ENCODE measurements around the gene SRL.

The SRL gene

GRCh38 chr16:4190086-4190485, 51.8 kb downstream of the SRL start:
- TF ChIP-seq GATA1 (IDR thresholded peaks at IDR 0.05; ENCODE audit: low read depth, low read length) (no peak), POLR2A (IDR thresholded peaks at IDR 0.05; ENCODE audit: low read length) (no peak)
- DNase-seq, result no peak

GRCh38 chr16:4184038-4184702, 57.7 kb downstream of the SRL start:
- TF ChIP-seq GATA1 (IDR thresholded peaks at IDR 0.05; ENCODE audit: low read depth, low read length), result no peak
- peak; percentile 56 for TF ChIP-seq POLR2A (IDR thresholded peaks at IDR 0.05; ENCODE audit: low read length)
- no peak for DNase-seq

GRCh38 chr16:4183237-4184037, 58.4 kb downstream of the SRL start:
- TF ChIP-seq POLR2A (IDR thresholded peaks at IDR 0.05; ENCODE audit: low read length), result peak; percentile 78
- no peak for TF ChIP-seq GATA1 (IDR thresholded peaks at IDR 0.05; ENCODE audit: low read depth, low read length)
- peak; percentile 91 to 95 for DNase-seq

GRCh38 chr16:4182581-4183236, 59.2 kb downstream of the SRL start:
- TF ChIP-seq GATA1 (IDR thresholded peaks at IDR 0.05; ENCODE audit: low read depth, low read length) (no peak), POLR2A (IDR thresholded peaks at IDR 0.05; ENCODE audit: low read length) (no peak)
- DNase-seq, result no peak

GRCh38 chr16:4180511-4180910, 61.4 kb downstream of the SRL start:
- no peak for TF ChIP-seq GATA1 (IDR thresholded peaks at IDR 0.05; ENCODE audit: low read depth, low read length)

GRCh38 chr16:4179763-4180260, 62.1 kb downstream of the SRL start:
- DNase-seq, result no peak
- TF ChIP-seq GATA1 (IDR thresholded peaks at IDR 0.05; ENCODE audit: low read depth, low read length) (no peak), POLR2A (IDR thresholded peaks at IDR 0.05; ENCODE audit: low read length) (no peak)

More at GRCh38 chr16:4180511-4180910, 61.4 kb downstream of the SRL start:
- DNase-seq, result no peak

GRCh38 chr16:4179020-4179419, 62.9 kb downstream of the SRL start:
- TF ChIP-seq GATA1 (IDR thresholded peaks at IDR 0.05; ENCODE audit: low read depth, low read length), result no peak
- TF ChIP-seq POLR2A (IDR thresholded peaks at IDR 0.05; ENCODE audit: low read length), result no peak
- DNase-seq, result peak; percentile 17 to 63

- TF ChIP-seq POLR2A (IDR thresholded peaks at IDR 0.05; ENCODE audit: low read length), result no peak
- no peak for TF ChIP-seq GATA1 (IDR thresholded peaks at IDR 0.05; ENCODE audit: low read depth, low read length)
- no peak for DNase-seq
These were observed 63.3 kb downstream of the SRL start for GRCh38 chr16:4178468-4179010.

GRCh38 chr16:4176906-4177417, 64.9 kb downstream of the SRL start:
- TF ChIP-seq POLR2A (IDR thresholded peaks at IDR 0.05; ENCODE audit: low read length) (no peak), GATA1 (IDR thresholded peaks at IDR 0.05; ENCODE audit: low read depth, low read length) (no peak)
- DNase-seq, result no peak

- DNase-seq, result no peak
- TF ChIP-seq GATA1 (IDR thresholded peaks at IDR 0.05; ENCODE audit: low read depth, low read length) (no peak), POLR2A (IDR thresholded peaks at IDR 0.05; ENCODE audit: low read length) (no peak)
These were observed 66.0 kb downstream of the SRL start for GRCh38 chr16:4175849-4176248.

GRCh38 chr16:4172070-4172469, 69.8 kb downstream of the SRL start:
- TF ChIP-seq GATA1 (IDR thresholded peaks at IDR 0.05; ENCODE audit: low read depth, low read length), result no peak
- no peak for TF ChIP-seq POLR2A (IDR thresholded peaks at IDR 0.05; ENCODE audit: low read length)
- no peak for DNase-seq

- TF ChIP-seq GATA1 (IDR thresholded peaks at IDR 0.05; ENCODE audit: low read depth, low read length), result no peak
- no peak for TF ChIP-seq POLR2A (IDR thresholded peaks at IDR 0.05; ENCODE audit: low read length)
- DNase-seq, result no peak
These were observed 72.5 kb downstream of the SRL start for GRCh38 chr16:4169415-4169814.

- no peak for DNase-seq
- no peak for TF ChIP-seq POLR2A (IDR thresholded peaks at IDR 0.05; ENCODE audit: low read length)
These were observed 75.1 kb downstream of the SRL start for GRCh38 chr16:4166821-4167220.

Data from erythroblast (primary cell).